ENCODE measurements around the gene SLC35E2B. TPM values are rescaled to one million over a fixed set of nuclear protein-coding genes. Genes with fewer than 3 reads are reported as not detected.

SLC35E2B gene
- total and polyA plus RNA-seq, 2 of the 8 experiments (the other 6 are each of a cell fraction or from before 2014, with no cell fraction given), result 25.9 to 46.7 TPM

DNA sequence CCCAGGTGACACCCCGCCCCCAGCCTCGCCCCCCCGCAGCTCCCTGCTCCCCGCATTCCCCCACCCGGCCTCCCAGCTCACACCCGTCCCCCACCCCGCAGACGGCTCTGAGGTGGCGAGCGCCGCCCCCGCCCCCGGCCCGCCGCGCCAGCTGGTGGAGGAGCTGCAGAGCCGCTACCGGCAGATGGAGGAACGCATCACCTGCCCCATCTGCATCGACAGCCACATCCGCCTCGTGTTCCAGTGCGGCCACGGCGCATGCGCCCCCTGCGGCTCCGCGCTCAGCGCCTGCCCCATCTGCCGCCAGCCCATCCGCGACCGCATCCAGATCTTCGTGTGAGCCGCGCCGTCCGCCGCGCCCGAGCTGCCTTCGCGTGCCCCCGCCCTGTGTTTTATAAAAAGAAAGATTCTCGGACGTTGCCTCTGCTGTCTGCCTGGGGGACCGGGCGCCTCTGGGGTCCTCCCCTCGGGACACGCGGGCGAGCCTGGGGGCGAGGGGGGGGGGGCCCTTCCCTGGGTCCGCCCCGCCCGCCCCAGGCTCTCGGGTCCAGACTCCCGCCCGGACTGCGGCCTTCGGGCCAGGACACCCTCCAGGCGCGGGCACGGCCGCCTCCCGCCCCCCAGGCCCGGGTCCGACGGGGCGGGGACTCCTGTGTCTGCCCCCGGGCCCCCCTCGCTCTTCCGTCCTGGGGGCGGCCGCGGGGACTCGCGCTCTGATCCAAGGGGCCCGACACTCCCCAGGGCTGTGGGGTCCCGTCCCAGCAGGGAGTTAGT is 62.2 kb downstream of the SLC35E2B start (continued):
- TF ChIP-seq BACH1 (IDR thresholded peaks at IDR 0.05; ENCODE audit: low read length) (0 out of 2 replicates have a peak, but pooled peaks have one; percentile 8), TAF1 (IDR thresholded peaks at IDR 0.05; ENCODE audit: low read depth, low read length) (peak; percentile 27; the same call in 1 of the 2 replicates), SP1 (IDR thresholded peaks at IDR 0.05; ENCODE audit: low read depth, low read length) (peak; percentile 45; the same call in 1 of the 2 replicates), TAF7 (optimal IDR thresholded peaks at IDR 0.05; ENCODE audit: borderline replicate concordance, low read depth, low read length) (no peak), SIN3A (conservative IDR thresholded peaks at IDR 0.05 in 1 of 2, IDR thresholded peaks at IDR 0.05 in 1 of 2; ENCODE audit: low read depth in 1 of 2, low read length in 2 of 2) (no peak), TEAD4 (IDR thresholded peaks at IDR 0.05; ENCODE audit: low read depth, low read length) (peak; percentile 20; the same call in 1 of the 2 replicates)

All from H1 (cell line).